Esophagus muscularis mucosa (tissue), 4 donors: ENCODE results near the gene AXL. TPM values are rescaled to one million over a fixed set of nuclear protein-coding genes. Genes with fewer than 3 reads are reported as not detected.
A peak's percentile ranks its signal among the peaks of the same experiment; 100 is the strongest.
"Not testable (repeated sequence)": the region's sequence is repeated elsewhere in the genome, so short reads cannot be mapped to it uniquely, and the experiment has no call there.

Experiments
- DNase-seq: peaks from one replicate; pipeline ENCODE4 v3.0.0-alpha.2; 2017; ENCODE audit errors: extremely low spot score
- H3K27ac ChIP-seq, 4 donors: fragments of 200-600 bp; sonication (generic); replicated peaks in 1 of 4; 1 replicate in 3 of 4; 2 replicates in 1 of 4; pipeline ENCODE4 v1.5.1; 2016 to 2019; ENCODE audit warnings: mild to moderate bottlenecking in 1 of 4
- H3K27me3 ChIP-seq, 4 donors: fragments of 200-600 bp; sonication (generic); one replicate each; pipeline versions ENCODE4 v1.5.1 to v1.6.0; 2016 to 2019
- H3K36me3 ChIP-seq, 4 donors: fragments of 200-600 bp; sonication (generic); one replicate each; pipeline ENCODE4 v1.5.1; 2016 to 2019
- H3K4me1 ChIP-seq, 4 donors: fragments of 200-600 bp; sonication (generic); one replicate each; pipeline ENCODE4 v1.5.1; 2016 to 2019
- H3K4me3 ChIP-seq, 4 donors: fragments of 200-600 bp; sonication (generic); 1 replicate in 2 of 4; 2 replicates in 2 of 4; pipeline ENCODE4 v1.5.1; 2016 to 2019; ENCODE audit warnings: mild to moderate bottlenecking in 4 of 4, moderate library complexity in 1 of 4
- H3K9me3 ChIP-seq, 4 donors: fragments of 200-600 bp; sonication (generic); 1 replicate in 3 of 4; 2 replicates in 1 of 4; pipeline ENCODE4 v1.5.1; 2016 to 2019
- CTCF ChIP-seq, 3 experiments: fragments of 200-600 bp in 2 of 3; fragments of 450-650 bp in 1 of 3; sonication (generic) in 2 of 3; IDR thresholded peaks; one replicate each; pipeline ENCODE4 v1.5.1; 2017 to 2019; ENCODE audit warnings: antibody characterized with exemption in 3 of 3, mild to moderate bottlenecking in 2 of 3, moderate library complexity in 1 of 3
- EP300 ChIP-seq: sonication (generic); formaldehyde crosslinking; IDR thresholded peaks from one replicate; pipeline ENCODE4 v1.6.1; 2017; ENCODE audit warnings: antibody characterized with exemption
- POLR2A ChIP-seq: fragments of 450-650 bp; IDR thresholded peaks from one replicate; pipeline ENCODE4 v1.6.1; 2017; ENCODE audit warnings: antibody characterized with exemption, moderate library complexity, mild to moderate bottlenecking, low read depth
- POLR2AphosphoS5 ChIP-seq, 2 donors: sonication (generic); formaldehyde crosslinking; IDR thresholded peaks; one replicate each; pipeline ENCODE4 v1.6.1; 2017; ENCODE audit warnings: antibody characterized with exemption in 2 of 2
- WGBS: methylation state at CpG from one replicate; pipeline ENCODE4 v1.1.5; 2018; 5-methylcytosine and 5-hydroxymethylcytosine counted together
- intact Hi-C: fragments of 100-400 bp; cut with DNase I; formaldehyde crosslinking; loops from one replicate; pipeline ENCODE4 v1.15.1; 2023
- total RNA-seq, 4 donors: library from RNA; depleted of rRNA; stranded (reverse); fragments of >200 nt; gene quantifications; one replicate each; pipeline versions ENCODE4 v1.1.0 to v1.2.1, GENCODE V29; 2016

The AXL gene
- total RNA-seq, 4 donors from 2014 or later = 112 to 243 (median 172) TPM

GRCh38 chr19:41278478-41278877 lies 59.5 kb downstream of the AXL start:
- intact Hi-C loops = no loop called here
- peaks cover 92 to 100% (median 99%) of the 10 kb centered on the region in 4 donors for H3K36me3 ChIP-seq
- no peaks in the 10 kb centered on the region for H3K9me3 ChIP-seq
- WGBS = 99% methylated on average over 2 of the region's 2 CpGs
- no peak overlapping the region for H3K4me3 ChIP-seq
- no peaks in the 10 kb centered on the region for H3K4me1 ChIP-seq
- no peak for TF ChIP-seq EP300
- no peak for TF ChIP-seq POLR2A
- TF ChIP-seq POLR2AphosphoS5 (IDR thresholded peaks at IDR 0.05) = no peak
- no peak for TF ChIP-seq CTCF (IDR thresholded peaks at IDR 0.05)
- H3K27ac ChIP-seq = no peak overlapping the region
- no peaks in the 10 kb centered on the region for H3K27me3 ChIP-seq
- DNase-seq = no peak

GRCh38 chr19:41288673-41289530 lies 69.9 kb downstream of the AXL start:
- DNase-seq = no peak
- no peaks in the 10 kb centered on the region for H3K9me3 ChIP-seq
- H3K4me3 ChIP-seq = no peak overlapping the region
- no peaks in the 10 kb centered on the region for H3K27me3 ChIP-seq
- H3K27ac ChIP-seq = no peak overlapping the region
- H3K36me3 ChIP-seq = peaks cover 62 to 100% (median 99%) of the 10 kb centered on the region in 4 donors
- 72% methylated on average over 3 of the region's 3 CpGs for WGBS
- TF ChIP-seq POLR2AphosphoS5 (IDR thresholded peaks at IDR 0.05) = no peak
- TF ChIP-seq EP300 = no peak
- no peak for TF ChIP-seq POLR2A
- TF ChIP-seq CTCF (IDR thresholded peaks at IDR 0.05) = no peak
- peaks cover 0 to 4% (median 0%) of the 10 kb centered on the region in 4 donors for H3K4me1 ChIP-seq
- intact Hi-C loops = no loop called here

DNA sequence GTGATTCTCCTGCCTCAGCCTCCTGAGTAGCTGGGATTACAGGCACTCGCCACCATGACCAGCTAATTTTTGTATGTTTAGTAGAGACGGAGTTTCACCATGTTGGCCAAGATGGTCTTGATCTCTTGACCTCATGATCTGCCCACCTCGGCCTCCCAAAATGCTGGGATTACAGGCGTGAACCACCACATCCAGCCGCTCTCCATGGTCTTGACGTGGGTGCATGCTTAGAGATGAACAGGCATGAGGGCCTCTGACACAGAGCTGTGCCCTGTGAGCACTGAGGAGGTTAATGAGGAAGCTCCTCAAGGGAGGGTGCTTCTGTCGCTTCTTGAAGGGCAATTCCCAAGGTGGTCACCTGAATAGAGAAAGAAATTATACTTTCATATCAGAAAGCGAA lies 70.8 kb downstream of the AXL start:
- WGBS = 84% methylated on average over 7 of the region's 8 CpGs
- H3K27me3 ChIP-seq, H3K9me3 ChIP-seq, H3K4me3 ChIP-seq, H3K4me1 ChIP-seq, DNase-seq, intact Hi-C loops, H3K27ac ChIP-seq: not testable (repeated sequence)
- peaks cover 67 to 100% (median 99%) of the 10 kb centered on the region in 4 donors for H3K36me3 ChIP-seq

- no peaks in the 10 kb centered on the region for H3K27me3 ChIP-seq
- 95% methylated on average over 10 of the region's 10 CpGs for WGBS
- intact Hi-C loops = no loop called here
- no peak for TF ChIP-seq EP300
- no peak for TF ChIP-seq POLR2A
- TF ChIP-seq CTCF (IDR thresholded peaks at IDR 0.05) = no peak
- TF ChIP-seq POLR2AphosphoS5 (IDR thresholded peaks at IDR 0.05) = no peak
- H3K9me3 ChIP-seq = no peaks in the 10 kb centered on the region
- DNase-seq = no peak
- H3K4me1 ChIP-seq = peaks cover 33 to 42% (median 38%) of the 10 kb centered on the region in 4 donors
- no peak overlapping the region for H3K27ac ChIP-seq
- H3K36me3 ChIP-seq = peaks cover 62 to 91% (median 83%) of the 10 kb centered on the region in 4 donors
- H3K4me3 ChIP-seq = no peak overlapping the region
Measured at GRCh38 chr19:41294393-41294792, 75.4 kb downstream of the AXL start.

GRCh38 chr19:41295499-41295898 lies 76.5 kb downstream of the AXL start:
- H3K4me3 ChIP-seq = no peak overlapping the region
- H3K27me3 ChIP-seq = no peaks in the 10 kb centered on the region
- H3K36me3 ChIP-seq = peaks cover 55 to 88% (median 76%) of the 10 kb centered on the region in 4 donors
- no peak for TF ChIP-seq POLR2AphosphoS5 (IDR thresholded peaks at IDR 0.05)
- TF ChIP-seq POLR2A = no peak
- TF ChIP-seq CTCF (IDR thresholded peaks at IDR 0.05) = no peak
- TF ChIP-seq EP300 = no peak
- intact Hi-C loops = no loop called here
- H3K9me3 ChIP-seq = no peaks in the 10 kb centered on the region
- 77% methylated on average over 6 of the region's 6 CpGs for WGBS
- peaks cover 44 to 53% (median 49%) of the 10 kb centered on the region in 4 donors for H3K4me1 ChIP-seq
- peak overlapping the region; percentile 81 to 86 (median 84) for H3K27ac ChIP-seq
- DNase-seq = no peak
